Measurements from ENCODE around the gene ING3.
"Not testable (repeated sequence)": the region's sequence is repeated elsewhere in the genome, so short reads cannot be mapped to it uniquely, and the experiment has no call there.

Gene ING3

GRCh38 chr7:121003986-121004685, 53.6 kb downstream of the ING3 start:
- DNase-seq: no peak

DNA sequence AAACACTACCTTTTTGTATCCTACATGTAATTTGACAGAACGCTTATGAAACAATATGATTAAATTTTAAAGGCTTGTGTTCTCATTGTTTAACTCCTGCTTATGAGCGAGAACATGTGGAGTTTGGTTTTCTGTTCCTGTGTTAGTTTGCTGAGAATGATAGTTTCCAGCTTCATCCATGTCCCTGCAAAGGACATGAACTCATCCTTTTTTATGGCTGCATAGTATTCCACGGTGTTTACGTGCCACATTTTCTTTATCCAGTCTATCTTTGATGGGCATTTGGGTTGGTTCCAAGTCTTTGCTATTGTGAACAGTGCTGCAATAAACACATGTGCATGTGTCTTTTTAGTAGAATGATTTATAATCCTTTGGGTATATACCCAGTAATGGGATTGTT, 54.5 kb downstream of the ING3 start:
- not testable (repeated sequence) for DNase-seq

DNA sequence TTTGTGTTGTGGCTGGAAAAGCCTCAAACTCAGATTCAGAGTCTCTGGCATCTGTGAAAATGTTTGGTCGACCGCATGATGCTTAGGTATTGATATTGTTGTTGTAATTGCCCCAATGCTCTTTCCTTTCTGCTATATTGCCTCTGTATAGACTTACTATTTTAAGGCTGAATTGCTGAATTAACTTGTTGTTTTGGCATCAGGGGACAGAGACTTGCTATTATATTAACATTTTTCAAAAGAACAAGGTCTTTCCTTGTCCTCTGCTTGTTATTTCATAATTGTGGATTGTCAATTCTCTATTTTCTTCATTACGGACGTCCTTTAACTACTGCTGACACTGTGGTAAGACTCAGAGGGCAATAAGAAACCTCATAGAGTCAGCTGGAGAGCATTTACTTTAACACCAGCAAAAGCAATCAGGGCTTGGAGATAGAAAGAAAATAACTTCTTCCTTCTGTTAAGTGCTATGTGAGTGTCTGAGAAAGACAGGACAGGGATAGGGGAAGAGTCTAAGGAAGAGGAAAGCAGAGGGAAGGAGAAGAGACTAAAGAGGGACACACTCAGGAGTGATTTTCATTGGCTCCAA, 55.5 kb downstream of the ING3 start:
- no peak for DNase-seq

- no peak for DNase-seq
Measured at GRCh38 chr7:121006711-121007315, 56.2 kb downstream of the ING3 start.

GRCh38 chr7:121008816-121009215, 58.2 kb downstream of the ING3 start:
- no peak for DNase-seq

GRCh38 chr7:121011401-121011800, 60.8 kb downstream of the ING3 start:
- no peak for DNase-seq

- no peak for DNase-seq
Measured at GRCh38 chr7:121012170-121012874, 61.7 kb downstream of the ING3 start.

GRCh38 chr7:121012919-121013318, 62.3 kb downstream of the ING3 start:
- no peak for DNase-seq

DNA sequence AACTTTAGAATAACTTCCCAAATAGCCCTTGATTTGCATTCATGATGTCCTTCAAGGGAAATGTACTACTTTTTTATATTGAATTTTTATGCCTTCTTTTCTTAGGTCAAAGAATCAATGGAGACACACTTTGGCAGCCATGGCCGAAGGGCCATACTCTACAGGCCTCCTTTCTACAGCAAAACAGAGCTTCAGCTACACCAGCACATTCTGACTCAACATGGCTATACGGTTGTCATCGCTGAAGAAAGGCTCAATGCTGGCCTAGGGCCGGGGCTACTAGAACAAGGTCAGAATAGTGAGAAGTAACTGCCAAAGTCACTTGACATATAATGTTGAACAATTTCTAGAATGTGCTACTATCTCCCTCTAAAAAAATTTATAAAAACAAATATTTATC, 65.0 kb downstream of the ING3 start:
- no peak for DNase-seq

DNA sequence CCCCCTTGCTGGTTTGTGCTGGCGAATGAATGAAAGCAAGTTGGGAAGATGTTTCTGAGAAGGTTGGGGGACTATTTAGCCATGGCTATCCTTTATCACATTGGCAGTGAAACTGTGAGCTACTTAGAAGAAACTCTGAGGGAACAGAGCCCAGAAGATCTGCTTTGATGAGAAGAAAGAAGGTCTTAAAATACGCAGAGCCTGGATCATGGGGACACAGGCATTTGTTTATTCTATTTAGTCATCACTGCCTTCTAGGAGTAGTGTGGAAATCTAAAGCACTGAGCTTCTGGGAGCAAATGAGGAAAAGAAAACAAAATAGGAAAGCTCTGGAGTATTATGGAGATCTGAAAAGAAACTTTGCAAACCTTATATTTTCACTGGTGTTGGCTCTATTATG, 66.4 kb downstream of the ING3 start:
- no peak for DNase-seq

DNA sequence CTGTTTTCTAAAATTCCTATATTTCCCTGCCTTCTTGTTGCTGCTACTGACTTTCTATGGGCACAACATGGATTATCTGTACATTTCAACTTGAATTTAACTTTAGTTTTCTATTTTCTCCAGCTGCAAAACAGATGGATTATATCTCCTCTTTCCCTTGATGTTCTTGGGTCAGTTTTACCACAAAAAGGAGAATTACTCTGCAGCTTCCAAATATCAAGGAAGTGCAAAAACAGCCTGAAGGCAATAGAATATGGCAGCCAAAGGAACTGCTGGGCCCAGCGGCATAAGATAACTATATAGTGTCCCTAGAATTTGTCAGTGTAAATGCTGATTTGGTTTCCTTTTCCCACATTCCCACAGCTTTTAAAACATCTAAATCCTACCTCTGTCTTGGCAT, 67.0 kb downstream of the ING3 start:
- no peak for DNase-seq

- no peak for DNase-seq
Measured at GRCh38 chr7:121019018-121019417, 68.4 kb downstream of the ING3 start.

GRCh38 chr7:121020249-121020988, 69.8 kb downstream of the ING3 start:
- DNase-seq: no peak

DNA sequence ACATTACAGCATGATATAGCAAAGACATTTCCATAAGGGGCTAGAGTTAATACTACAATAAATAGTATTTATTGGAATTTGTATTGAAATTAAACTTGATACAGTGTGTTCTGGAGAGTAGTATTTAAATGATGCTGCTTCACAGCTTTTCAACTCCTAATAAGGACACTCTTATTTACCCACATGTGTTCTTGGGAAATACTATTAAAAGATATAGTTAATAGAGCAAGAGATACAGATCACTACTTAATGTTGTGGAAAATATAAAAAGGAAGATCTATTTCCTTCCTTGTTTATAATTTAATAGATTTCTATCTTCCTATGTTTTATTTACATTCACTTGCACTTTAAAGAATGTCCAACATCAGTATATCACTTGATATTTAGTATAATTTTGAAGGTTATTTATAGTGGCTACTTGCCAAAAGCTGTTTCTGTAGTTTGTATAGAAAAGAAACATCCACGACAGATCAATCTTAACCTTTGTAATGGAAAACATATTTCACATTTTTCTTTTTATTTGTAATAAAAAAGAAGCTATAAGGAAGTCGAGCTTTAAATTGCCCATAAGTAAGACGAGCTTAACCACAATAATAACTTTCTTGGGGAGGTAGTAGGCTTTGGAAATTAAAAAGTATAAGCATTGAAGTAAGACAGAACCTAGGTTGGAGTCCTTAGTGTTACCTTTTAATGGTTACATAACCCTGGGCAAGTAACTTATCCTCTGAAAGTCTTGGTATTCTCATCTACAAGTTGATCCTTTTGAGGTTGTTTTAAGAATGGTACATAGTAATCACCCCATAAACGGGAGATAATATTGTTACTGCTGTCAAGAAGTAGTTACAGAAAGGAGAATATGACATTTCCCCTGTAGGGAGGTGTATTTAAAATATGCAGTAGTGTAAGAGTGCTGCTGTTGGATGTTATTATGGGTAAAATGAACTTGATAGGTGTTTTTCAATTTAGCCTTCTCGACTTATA, 70.7 kb downstream of the ING3 start:
- DNase-seq: no peak

- DNase-seq: no peak
Measured at GRCh38 chr7:121023194-121023593, 72.6 kb downstream of the ING3 start.

- DNase-seq: no peak
Measured at GRCh38 chr7:121023683-121024511, 73.3 kb downstream of the ING3 start.

GRCh38 chr7:121024611-121025010, 74.0 kb downstream of the ING3 start:
- no peak for DNase-seq

GRCh38 chr7:121026159-121026558, 75.6 kb downstream of the ING3 start:
- DNase-seq: no peak

DNA sequence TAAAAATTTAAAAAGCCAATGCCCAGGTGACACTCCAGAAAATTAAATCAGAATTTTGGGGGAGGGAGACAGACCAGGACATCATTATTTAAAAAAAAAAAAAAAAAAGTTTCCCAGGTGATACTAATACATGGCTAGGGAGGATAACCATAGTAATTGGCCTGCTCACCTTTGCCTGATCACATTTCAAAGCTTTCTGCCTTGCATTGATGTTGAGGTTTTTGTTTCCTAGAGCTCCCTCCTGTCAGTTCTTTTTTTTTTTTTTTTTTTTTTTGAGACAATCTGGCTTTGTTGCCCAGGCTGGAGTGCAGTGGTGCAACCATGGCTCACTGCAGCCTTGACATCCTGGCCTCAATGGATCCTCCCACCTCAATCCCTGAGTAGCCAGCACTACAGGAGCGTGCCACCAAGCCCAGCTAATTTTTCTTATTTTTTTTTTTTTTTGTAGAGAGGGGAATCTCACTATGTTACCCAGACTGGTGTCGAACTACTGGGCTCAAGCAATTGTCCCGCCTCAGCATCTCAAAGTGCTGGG, 76.1 kb downstream of the ING3 start:
- no peak for DNase-seq
